Esophagus squamous epithelium (tissue), 4 donors: ENCODE results near the gene DICER1.

Source experiments
- POLR2A ChIP-seq, 4 donors: fragments of 450-650 bp; IDR thresholded peaks; one replicate each; pipeline ENCODE4 v1.6.1; 2017; ENCODE audit warnings: antibody characterized with exemption in 4 of 4, mild to moderate bottlenecking in 4 of 4, moderate library complexity in 3 of 4
- TF ChIP-seq, protein P1 (sequence below), 6 experiments: fragments of 450-650 bp in 4 of 6; fragments of 200-600 bp in 2 of 6; sonication (generic) in 2 of 6; IDR thresholded peaks; one replicate each; pipeline ENCODE4 v1.5.1; 2016 to 2019; ENCODE audit warnings: antibody characterized with exemption in 6 of 6, mild to moderate bottlenecking in 4 of 6, moderate library complexity in 4 of 6

DNA sequence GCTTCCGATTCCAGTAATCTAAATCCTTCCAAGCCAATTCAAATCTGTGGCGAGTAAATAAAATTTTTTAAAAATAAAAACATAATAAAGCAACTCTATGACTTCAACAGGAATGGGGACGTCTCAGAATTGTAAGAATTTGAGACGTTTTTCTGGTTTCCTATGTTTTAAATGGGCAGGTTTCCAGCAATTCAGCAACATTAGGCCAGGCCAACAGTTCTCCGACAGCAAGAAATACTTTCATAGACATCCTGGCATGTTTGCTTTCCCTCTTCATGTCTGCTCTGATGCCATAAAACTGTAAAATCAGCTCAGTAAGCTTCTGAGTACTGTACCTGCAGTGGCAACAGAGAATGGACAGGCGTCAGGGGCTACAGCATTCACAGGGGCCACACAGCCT lies 35.8 kb upstream of the DICER1 start:
- TF ChIP-seq, protein P1, sequence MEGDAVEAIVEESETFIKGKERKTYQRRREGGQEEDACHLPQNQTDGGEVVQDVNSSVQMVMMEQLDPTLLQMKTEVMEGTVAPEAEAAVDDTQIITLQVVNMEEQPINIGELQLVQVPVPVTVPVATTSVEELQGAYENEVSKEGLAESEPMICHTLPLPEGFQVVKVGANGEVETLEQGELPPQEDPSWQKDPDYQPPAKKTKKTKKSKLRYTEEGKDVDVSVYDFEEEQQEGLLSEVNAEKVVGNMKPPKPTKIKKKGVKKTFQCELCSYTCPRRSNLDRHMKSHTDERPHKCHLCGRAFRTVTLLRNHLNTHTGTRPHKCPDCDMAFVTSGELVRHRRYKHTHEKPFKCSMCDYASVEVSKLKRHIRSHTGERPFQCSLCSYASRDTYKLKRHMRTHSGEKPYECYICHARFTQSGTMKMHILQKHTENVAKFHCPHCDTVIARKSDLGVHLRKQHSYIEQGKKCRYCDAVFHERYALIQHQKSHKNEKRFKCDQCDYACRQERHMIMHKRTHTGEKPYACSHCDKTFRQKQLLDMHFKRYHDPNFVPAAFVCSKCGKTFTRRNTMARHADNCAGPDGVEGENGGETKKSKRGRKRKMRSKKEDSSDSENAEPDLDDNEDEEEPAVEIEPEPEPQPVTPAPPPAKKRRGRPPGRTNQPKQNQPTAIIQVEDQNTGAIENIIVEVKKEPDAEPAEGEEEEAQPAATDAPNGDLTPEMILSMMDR (IDR thresholded peaks at IDR 0.05), result no peak
- TF ChIP-seq POLR2A (IDR thresholded peaks at IDR 0.05), result no peak
